IPS-20b (cell line): Measurements from ENCODE around the gene DLG2.

ENCODE experiments used
- H3K27ac ChIP-seq: one replicate; pipeline ENCODE4 v1.5.1; 2013; ENCODE audit warnings: low read length
- H3K27me3 ChIP-seq: 2 replicates; pipeline ENCODE4 v1.6.1; 2013; ENCODE audit warnings: mild to moderate bottlenecking, low read length, inconsistent platforms; ENCODE audit not compliant: insufficient read depth
- H3K36me3 ChIP-seq: 2 replicates; pipeline ENCODE4 v1.6.1; 2013; ENCODE audit warnings: low read depth, mild to moderate bottlenecking, inconsistent platforms, low read length, moderate library complexity; ENCODE audit not compliant: insufficient read depth
- H3K4me1 ChIP-seq: 2 replicates; pipeline ENCODE4 v1.6.1; 2013; ENCODE audit warnings: mild to moderate bottlenecking, control low read depth, inconsistent platforms, low read length, moderate library complexity; ENCODE audit not compliant: insufficient read depth
- H3K4me3 ChIP-seq: 2 replicates; pipeline ENCODE4 v1.5.1; 2013; ENCODE audit warnings: mild to moderate bottlenecking, low read length, inconsistent platforms
- H3K9ac ChIP-seq: 2 replicates; pipeline ENCODE4 v1.6.1; 2013; ENCODE audit warnings: low read depth, mild to moderate bottlenecking, inconsistent platforms, low read length, moderate library complexity
- H3K9me3 ChIP-seq: 2 replicates; pipeline ENCODE4 v1.6.1; 2013; ENCODE audit warnings: mild to moderate bottlenecking, low read depth, low read length, inconsistent platforms; ENCODE audit not compliant: insufficient read depth

Gene DLG2

DNA sequence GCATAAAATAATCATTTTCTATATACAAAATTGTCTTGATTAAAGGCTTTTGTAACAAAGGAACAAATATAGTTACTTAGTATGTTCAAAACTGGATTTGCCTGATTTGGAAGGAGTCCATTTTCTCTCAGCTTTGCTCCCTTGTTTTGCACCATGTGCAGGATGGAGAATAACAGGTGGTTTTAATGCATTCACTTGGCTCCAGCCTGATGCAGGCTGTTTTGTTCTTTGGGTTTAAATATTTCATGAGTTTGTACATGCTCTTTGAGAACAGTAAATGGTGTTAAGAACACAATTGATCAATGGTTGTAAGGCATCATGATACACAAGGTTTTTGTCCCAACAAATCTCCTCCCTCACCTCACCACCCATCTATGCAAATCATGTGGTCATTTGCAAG lies 1454.1 kb downstream of the DLG2 start:
- H3K4me1 ChIP-seq, result no peaks in the 10 kb centered on the region; the same call in 1 of the 2 replicates
- no peaks in the 10 kb centered on the region for H3K27me3 ChIP-seq
- no peaks in the 10 kb centered on the region for H3K9me3 ChIP-seq
- no peak overlapping the region for H3K27ac ChIP-seq
- no peak overlapping the region for H3K9ac ChIP-seq
- no peaks in the 10 kb centered on the region for H3K36me3 ChIP-seq
- no peak overlapping the region for H3K4me3 ChIP-seq

GRCh38 chr11:84165139-84165538 lies 1462.0 kb downstream of the DLG2 start:
- Histone ChIP-seq H3K4me1 (peaks cover 6% of the 10 kb centered on the region; the same call in 1 of the 2 replicates), H3K9me3 (no peaks in the 10 kb centered on the region), H3K9ac (no peak overlapping the region), H3K36me3 (no peaks in the 10 kb centered on the region), H3K27ac (no peak overlapping the region), H3K4me3 (no peak overlapping the region), H3K27me3 (no peaks in the 10 kb centered on the region)

DNA sequence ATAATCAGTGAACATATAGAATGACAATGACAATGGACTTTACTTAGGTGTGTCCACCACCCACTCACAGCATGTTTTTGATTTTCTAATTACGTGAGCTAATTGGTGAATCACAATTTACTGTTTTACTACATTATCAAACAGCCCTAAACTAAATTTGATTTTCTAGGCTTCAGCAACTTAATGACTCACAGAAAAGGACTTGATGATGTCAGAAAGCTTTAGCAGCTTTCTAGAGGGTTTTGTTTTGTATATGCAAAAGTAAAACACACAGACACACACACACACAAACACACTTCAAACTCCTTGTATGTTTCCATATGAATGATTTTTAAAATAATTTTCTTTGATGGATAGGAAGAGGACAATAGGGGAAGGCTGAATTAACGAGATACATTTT lies 1462.4 kb downstream of the DLG2 start:
- H3K4me3 ChIP-seq, result no peak overlapping the region
- no peak overlapping the region for H3K27ac ChIP-seq
- H3K27me3 ChIP-seq, result no peaks in the 10 kb centered on the region
- H3K36me3 ChIP-seq, result no peaks in the 10 kb centered on the region
- H3K4me1 ChIP-seq, result peaks cover 6% of the 10 kb centered on the region; the same call in 1 of the 2 replicates
- H3K9me3 ChIP-seq, result no peaks in the 10 kb centered on the region
- no peak overlapping the region for H3K9ac ChIP-seq

- no peak overlapping the region for H3K9ac ChIP-seq
- no peaks in the 10 kb centered on the region for H3K27me3 ChIP-seq
- no peak overlapping the region for H3K27ac ChIP-seq
- peaks cover 6% of the 10 kb centered on the region; the same call in 1 of the 2 replicates for H3K4me1 ChIP-seq
- no peak overlapping the region for H3K4me3 ChIP-seq
- no peaks in the 10 kb centered on the region for H3K36me3 ChIP-seq
- H3K9me3 ChIP-seq, result no peaks in the 10 kb centered on the region
Measured at GRCh38 chr11:84163116-84163515, 1464.0 kb downstream of the DLG2 start.

- Histone ChIP-seq H3K9ac (no peak overlapping the region), H3K36me3 (no peaks in the 10 kb centered on the region), H3K4me3 (no peak overlapping the region), H3K9me3 (no peaks in the 10 kb centered on the region), H3K4me1 (no peaks in the 10 kb centered on the region), H3K27me3 (no peaks in the 10 kb centered on the region), H3K27ac (no peak overlapping the region)
Measured at GRCh38 chr11:84157639-84158038, 1469.5 kb downstream of the DLG2 start.

DNA sequence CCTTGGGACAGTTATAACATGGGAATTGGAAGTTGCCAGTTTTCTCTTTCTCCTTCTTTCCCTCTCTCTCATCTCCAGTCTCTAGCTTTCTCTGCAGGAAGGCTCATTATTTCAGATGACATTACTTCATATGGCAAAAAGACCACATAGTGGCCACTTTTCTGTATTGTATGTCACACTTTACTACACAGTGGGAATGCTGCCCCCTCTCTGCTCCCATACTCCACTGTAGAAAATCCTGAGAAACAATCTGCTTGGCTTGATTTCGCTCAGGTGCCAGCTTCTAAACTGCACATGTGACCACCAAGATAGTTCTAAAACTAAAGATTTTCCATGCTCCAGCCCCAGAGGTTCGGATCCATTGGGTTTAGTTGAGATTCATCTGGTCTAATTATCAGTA lies 1480.3 kb downstream of the DLG2 start:
- Histone ChIP-seq H3K4me1 (peaks cover 4% of the 10 kb centered on the region; the same call in 1 of the 2 replicates), H3K4me3 (no peak overlapping the region), H3K27ac (no peak overlapping the region), H3K9ac (no peak overlapping the region), H3K27me3 (no peaks in the 10 kb centered on the region), H3K36me3 (no peaks in the 10 kb centered on the region), H3K9me3 (no peaks in the 10 kb centered on the region)

DNA sequence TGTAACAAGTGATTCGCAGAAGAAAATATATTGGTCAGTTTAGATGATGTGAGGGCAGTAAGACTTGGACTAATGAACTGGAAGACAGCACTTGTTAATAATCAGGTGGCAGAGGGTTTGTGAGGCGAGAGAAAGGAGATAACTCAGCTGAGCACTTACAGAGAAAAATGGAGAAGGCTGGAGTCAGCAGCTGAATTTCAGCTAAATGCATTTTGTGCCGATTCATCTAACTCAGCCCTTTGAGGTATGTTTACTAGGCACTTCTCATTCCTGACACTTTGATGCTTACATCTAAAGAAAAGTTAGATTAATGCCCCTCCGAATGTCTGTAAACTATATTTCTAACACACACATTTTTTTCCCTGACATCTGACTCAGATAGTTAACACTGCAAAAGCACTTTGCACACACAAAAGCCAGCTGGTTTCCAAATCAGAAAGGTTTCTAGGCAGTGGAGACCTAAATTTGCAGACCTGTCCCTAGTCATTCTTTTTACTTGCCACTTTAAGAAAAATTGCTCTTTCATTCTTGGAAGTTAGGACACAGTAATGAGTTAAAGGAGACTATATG lies 1481.4 kb downstream of the DLG2 start:
- no peak overlapping the region for H3K4me3 ChIP-seq
- H3K27ac ChIP-seq, result no peak overlapping the region
- H3K36me3 ChIP-seq, result no peaks in the 10 kb centered on the region
- no peak overlapping the region for H3K9ac ChIP-seq
- H3K9me3 ChIP-seq, result no peaks in the 10 kb centered on the region
- no peaks in the 10 kb centered on the region for H3K27me3 ChIP-seq
- H3K4me1 ChIP-seq, result peaks cover 7% of the 10 kb centered on the region; the same call in 1 of the 2 replicates

DNA sequence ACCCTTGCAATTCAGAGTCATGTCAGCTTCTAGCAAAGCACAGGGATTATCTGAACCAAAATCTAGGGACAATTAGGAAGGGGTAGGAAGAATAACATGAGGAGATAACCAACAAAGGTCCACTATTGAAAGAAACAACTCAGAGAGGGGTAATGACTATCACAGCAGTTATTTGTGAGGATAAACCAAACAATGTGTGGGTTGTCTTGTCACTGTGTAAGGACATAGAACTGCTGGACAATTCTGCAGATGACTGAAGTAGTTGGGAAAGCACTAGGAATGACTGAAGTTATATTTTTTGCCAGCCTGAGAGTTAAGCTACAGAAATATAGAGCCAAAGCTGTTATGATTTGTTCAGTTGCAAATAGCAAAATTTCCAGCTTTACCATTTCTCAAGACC lies 1482.6 kb downstream of the DLG2 start:
- Histone ChIP-seq H3K36me3 (no peaks in the 10 kb centered on the region), H3K4me3 (no peak overlapping the region)

DNA sequence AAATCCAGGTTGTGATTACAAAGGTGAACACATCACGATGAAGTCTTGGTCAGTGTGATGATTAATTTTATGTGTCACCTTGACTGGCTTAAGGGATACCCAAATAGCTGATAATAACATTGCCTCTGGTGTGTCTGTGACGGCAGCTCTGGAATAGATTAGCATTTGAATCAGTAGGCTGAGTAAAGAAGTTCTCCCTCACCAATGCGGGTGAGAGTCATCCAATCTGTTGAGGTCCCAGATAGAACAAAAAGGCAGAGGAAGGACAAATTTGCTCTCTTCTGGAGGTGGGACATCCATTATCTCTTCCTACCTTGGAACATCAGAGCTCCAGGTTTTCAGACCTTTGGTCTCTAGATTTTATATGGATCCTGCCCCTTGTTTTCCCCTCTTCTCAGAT lies 1484.7 kb downstream of the DLG2 start:
- peaks cover 15% of the 10 kb centered on the region; the same call in 1 of the 2 replicates for H3K4me1 ChIP-seq
- no peak overlapping the region for H3K9ac ChIP-seq
- H3K27ac ChIP-seq, result no peak overlapping the region
- no peaks in the 10 kb centered on the region for H3K9me3 ChIP-seq
- H3K36me3 ChIP-seq, result no peaks in the 10 kb centered on the region
- no peak overlapping the region for H3K4me3 ChIP-seq
- no peaks in the 10 kb centered on the region for H3K27me3 ChIP-seq

More for the DNA sequence above, 1482.6 kb downstream of the DLG2 start:
- Histone ChIP-seq H3K9me3 (no peaks in the 10 kb centered on the region), H3K4me1 (peaks cover 15% of the 10 kb centered on the region; the same call in 1 of the 2 replicates), H3K27ac (no peak overlapping the region), H3K9ac (no peak overlapping the region), H3K27me3 (no peaks in the 10 kb centered on the region)

DNA sequence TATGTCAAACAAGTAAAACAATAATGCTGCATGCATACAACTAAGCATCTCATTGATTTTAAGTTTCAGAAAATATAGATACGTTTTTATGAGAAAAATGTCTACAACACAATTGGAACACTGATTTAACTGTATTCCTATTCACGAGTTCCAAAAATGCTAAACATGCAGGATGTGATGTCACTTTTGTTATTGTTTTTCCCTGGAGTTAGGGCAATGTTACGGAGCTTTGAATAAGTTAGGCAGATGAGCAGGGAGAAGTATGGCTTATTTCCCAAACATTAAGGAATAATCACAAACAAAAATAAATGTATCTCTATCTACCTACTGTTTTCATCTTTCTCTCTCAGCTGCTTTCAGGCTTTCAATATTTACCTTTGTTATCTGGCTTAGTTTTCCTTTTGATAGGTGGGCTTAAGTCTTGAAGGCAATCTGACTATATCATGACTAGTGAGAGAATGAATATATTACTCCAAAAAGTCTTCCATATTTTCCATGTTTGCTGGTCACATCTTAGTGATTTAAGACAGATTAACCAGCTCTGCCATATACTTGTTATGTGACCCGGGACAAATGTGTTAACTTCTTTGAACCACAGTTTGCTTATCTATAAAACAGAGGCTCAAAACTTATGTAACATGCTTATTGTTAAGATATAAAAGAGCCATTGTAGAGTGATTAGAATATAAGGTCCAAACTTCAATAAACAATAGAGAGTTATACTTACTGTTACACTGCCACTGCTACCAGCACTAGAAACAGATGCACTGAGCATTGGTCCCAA lies 1486.6 kb downstream of the DLG2 start:
- Histone ChIP-seq H3K27ac (no peak overlapping the region), H3K9ac (no peak overlapping the region), H3K4me1 (peaks cover 15% of the 10 kb centered on the region; the same call in 1 of the 2 replicates), H3K4me3 (no peak overlapping the region), H3K36me3 (no peaks in the 10 kb centered on the region), H3K27me3 (no peaks in the 10 kb centered on the region), H3K9me3 (no peaks in the 10 kb centered on the region)

DNA sequence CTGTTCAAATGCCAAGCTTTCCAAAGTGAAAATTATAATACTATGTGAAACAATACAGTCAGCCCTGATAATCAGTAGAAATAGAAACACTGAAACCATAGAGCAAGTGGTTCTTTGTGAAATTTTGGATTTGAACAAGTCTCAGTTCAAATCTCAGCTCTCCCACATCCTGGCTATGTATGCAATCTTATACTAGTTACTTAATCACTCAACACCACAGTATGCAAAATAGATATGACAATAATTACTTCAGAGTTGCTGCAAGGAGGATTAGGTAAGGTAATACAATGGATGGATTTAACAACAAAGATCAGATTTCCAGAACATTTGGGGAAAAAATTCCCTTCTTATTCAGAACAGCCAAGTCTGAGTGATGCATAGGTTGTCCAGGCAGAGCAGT lies 1489.2 kb downstream of the DLG2 start:
- Histone ChIP-seq H3K4me3 (no peak overlapping the region), H3K9me3 (no peaks in the 10 kb centered on the region), H3K36me3 (no peaks in the 10 kb centered on the region), H3K27ac (no peak overlapping the region), H3K9ac (no peak overlapping the region), H3K4me1 (peaks cover 15% of the 10 kb centered on the region; the same call in 1 of the 2 replicates), H3K27me3 (no peaks in the 10 kb centered on the region)

DNA sequence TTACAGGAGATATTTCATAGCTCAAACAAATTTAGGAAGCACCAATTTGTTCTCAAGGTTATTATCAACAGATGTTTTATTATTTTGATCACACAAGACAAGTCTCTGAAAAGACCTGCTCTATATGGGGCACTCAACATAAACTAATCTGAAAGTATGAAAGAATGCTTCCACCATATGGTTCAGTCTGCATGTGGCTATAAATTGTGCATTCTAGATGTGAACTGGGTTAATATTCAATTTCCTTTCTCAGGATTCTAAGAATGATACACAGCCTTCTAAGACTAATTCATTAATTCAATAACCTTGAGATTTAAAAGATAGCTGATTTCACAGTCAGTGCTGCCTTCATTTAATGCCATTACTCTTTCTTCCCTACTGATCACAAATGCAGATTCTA lies 1489.6 kb downstream of the DLG2 start:
- H3K36me3 ChIP-seq, result no peaks in the 10 kb centered on the region
- no peak overlapping the region for H3K27ac ChIP-seq
- no peak overlapping the region for H3K4me3 ChIP-seq
- no peaks in the 10 kb centered on the region for H3K27me3 ChIP-seq
- H3K9ac ChIP-seq, result no peak overlapping the region
- H3K9me3 ChIP-seq, result no peaks in the 10 kb centered on the region
- peaks cover 14% of the 10 kb centered on the region; the same call in 1 of the 2 replicates for H3K4me1 ChIP-seq
